ENCODE measurements around the gene COQ10A. TPM values are rescaled to one million over a fixed set of nuclear protein-coding genes. Genes with fewer than 3 reads are reported as not detected.

Gene COQ10A
- total RNA-seq, 2 experiments from 2014 or later, result 7.9 to 9.6 TPM

- H3K27ac Mint-ChIP-seq, result no peak overlapping the region
- TF ChIP-seq CTCF (IDR thresholded peaks at IDR 0.05), result no peak
- no peak overlapping the region for H3K4me3 Mint-ChIP-seq
- intact Hi-C loops (cut with micrococcal nuclease), result no loop called here
- ATAC-seq (no peak), DNase-seq (no peak)
- no peaks in the 10 kb centered on the region for H3K4me1 Mint-ChIP-seq (ENCODE audit: low read depth)
- POLR2A ChIA-PET, result no interaction called here
- H3K27me3 Mint-ChIP-seq, result no peaks in the 10 kb centered on the region
- no peaks in the 10 kb centered on the region for H3K36me3 Mint-ChIP-seq (ENCODE audit: low read depth)
- no peaks in the 10 kb centered on the region for H3K9me3 Mint-ChIP-seq
- CTCF ChIA-PET, result interaction anchor here (1.0 to 2.0 kb wide), 5 partner anchors 13 to 43 kb away, joined by 3 to 6 read pairs (median 4); partner anchors contain the start of genes ANKRD52 and RNF41
These were observed 31.9 kb upstream of the COQ10A start for GRCh38 chr12:56234746-56235436.

- POLR2A ChIA-PET, result interaction anchor here (0.7 to 1.6 kb wide), 2 partner anchors 14 to 34 kb away, joined by 3 to 5 read pairs; partner anchors contain the start of gene RNF41
- ATAC-seq (no peak), DNase-seq (no peak)
- Mint-ChIP-seq H3K27ac (no peak overlapping the region), H3K4me1 (ENCODE audit: low read depth) (no peaks in the 10 kb centered on the region), H3K27me3 (no peaks in the 10 kb centered on the region), H3K9me3 (no peaks in the 10 kb centered on the region), H3K36me3 (ENCODE audit: low read depth) (no peaks in the 10 kb centered on the region), H3K4me3 (no peak overlapping the region)
- no peak for TF ChIP-seq CTCF (IDR thresholded peaks at IDR 0.05)
- intact Hi-C loops (cut with micrococcal nuclease), result no loop called here
- CTCF ChIA-PET, result no interaction called here
These were observed 30.7 kb upstream of the COQ10A start for GRCh38 chr12:56236091-56236490.

GRCh38 chr12:56236985-56237384, 29.8 kb upstream of the COQ10A start:
- no peaks in the 10 kb centered on the region for H3K9me3 Mint-ChIP-seq
- ChIA-PET POLR2A (interaction anchor here (0.6 to 1.6 kb wide), 4 partner anchors 15 to 65 kb away, joined by 3 to 5 read pairs (median 3); partner anchors contain the start of gene RNF41), CTCF (no interaction called here)

GRCh38 chr12:56237552-56237951, 29.2 kb upstream of the COQ10A start:
- ChIA-PET POLR2A (interaction anchor here (0.6 to 1.1 kb wide), 2 partner anchors 57 to 66 kb away, joined by 3 read pairs; no protein-coding TSS in a partner anchor), CTCF (no interaction called here)
- H3K4me1 Mint-ChIP-seq (ENCODE audit: low read depth), result no peaks in the 10 kb centered on the region
- no peaks in the 10 kb centered on the region for H3K9me3 Mint-ChIP-seq
- H3K27me3 Mint-ChIP-seq, result no peaks in the 10 kb centered on the region
- no peak overlapping the region for H3K27ac Mint-ChIP-seq
- DNase-seq (no peak), ATAC-seq (no peak)
- intact Hi-C loops (cut with micrococcal nuclease), result no loop called here
- peaks cover 4% of the 10 kb centered on the region for H3K36me3 Mint-ChIP-seq (ENCODE audit: low read depth)
- no peak overlapping the region for H3K4me3 Mint-ChIP-seq
- TF ChIP-seq CTCF (IDR thresholded peaks at IDR 0.05), result no peak

More at GRCh38 chr12:56236985-56237384, 29.8 kb upstream of the COQ10A start:
- ATAC-seq, result no peak
- Mint-ChIP-seq H3K4me3 (no peak overlapping the region), H3K4me1 (ENCODE audit: low read depth) (no peaks in the 10 kb centered on the region), H3K27ac (no peak overlapping the region), H3K27me3 (no peaks in the 10 kb centered on the region), H3K36me3 (ENCODE audit: low read depth) (peaks cover 2% of the 10 kb centered on the region)
- TF ChIP-seq CTCF (IDR thresholded peaks at IDR 0.05), result no peak
- intact Hi-C loops (cut with micrococcal nuclease), result no loop called here
- DNase-seq, result no peak

Data from activated CD8-positive, alpha-beta T cell treated with anti-CD3 and anti-CD28 coated beads for 36 hours (primary cell).